ENCODE results near the gene MYO16.

The MYO16 gene

GRCh38 chr13:108807841-108808240, 178.4 kb downstream of the MYO16 start:
- no peak overlapping the region for H3K4me3 ChIP-seq (ENCODE audit: low read depth, low read length)
- TF ChIP-seq, protein P1, sequence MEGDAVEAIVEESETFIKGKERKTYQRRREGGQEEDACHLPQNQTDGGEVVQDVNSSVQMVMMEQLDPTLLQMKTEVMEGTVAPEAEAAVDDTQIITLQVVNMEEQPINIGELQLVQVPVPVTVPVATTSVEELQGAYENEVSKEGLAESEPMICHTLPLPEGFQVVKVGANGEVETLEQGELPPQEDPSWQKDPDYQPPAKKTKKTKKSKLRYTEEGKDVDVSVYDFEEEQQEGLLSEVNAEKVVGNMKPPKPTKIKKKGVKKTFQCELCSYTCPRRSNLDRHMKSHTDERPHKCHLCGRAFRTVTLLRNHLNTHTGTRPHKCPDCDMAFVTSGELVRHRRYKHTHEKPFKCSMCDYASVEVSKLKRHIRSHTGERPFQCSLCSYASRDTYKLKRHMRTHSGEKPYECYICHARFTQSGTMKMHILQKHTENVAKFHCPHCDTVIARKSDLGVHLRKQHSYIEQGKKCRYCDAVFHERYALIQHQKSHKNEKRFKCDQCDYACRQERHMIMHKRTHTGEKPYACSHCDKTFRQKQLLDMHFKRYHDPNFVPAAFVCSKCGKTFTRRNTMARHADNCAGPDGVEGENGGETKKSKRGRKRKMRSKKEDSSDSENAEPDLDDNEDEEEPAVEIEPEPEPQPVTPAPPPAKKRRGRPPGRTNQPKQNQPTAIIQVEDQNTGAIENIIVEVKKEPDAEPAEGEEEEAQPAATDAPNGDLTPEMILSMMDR (IDR thresholded peaks at IDR 0.05; ENCODE audit: insufficient read depth, low read depth, low read length, missing control alignments): no peak
- DNase-seq (ENCODE audit: low read depth): no peak

DNA sequence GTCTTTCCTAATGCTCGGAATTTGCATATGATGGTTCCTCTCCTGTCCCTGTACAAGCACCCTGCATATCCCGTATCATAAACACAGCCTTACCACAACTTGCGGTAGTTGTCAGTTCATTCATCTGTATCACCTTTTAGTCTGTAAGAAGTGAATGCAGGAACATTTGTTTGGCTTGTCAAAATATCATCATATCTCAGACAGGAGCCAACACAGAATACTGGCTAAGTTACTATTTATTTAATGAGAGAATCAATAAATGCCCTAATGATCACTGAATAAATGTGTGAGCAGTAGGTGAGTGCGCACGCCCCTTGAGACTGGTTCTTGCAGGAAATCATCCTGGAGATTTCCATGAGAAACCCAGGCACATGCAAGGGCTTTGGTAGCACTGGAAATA, 182.8 kb downstream of the MYO16 start:
- TF ChIP-seq, protein P1 (IDR thresholded peaks at IDR 0.05; ENCODE audit: insufficient read depth, low read depth, low read length, missing control alignments): no peak
- no peak for DNase-seq (ENCODE audit: low read depth)
- no peak overlapping the region for H3K4me3 ChIP-seq (ENCODE audit: low read depth, low read length)

GRCh38 chr13:108812661-108813060, 183.2 kb downstream of the MYO16 start:
- no peak for DNase-seq (ENCODE audit: low read depth)
- TF ChIP-seq, protein P1 (IDR thresholded peaks at IDR 0.05; ENCODE audit: insufficient read depth, low read depth, low read length, missing control alignments): no peak
- no peak overlapping the region for H3K4me3 ChIP-seq (ENCODE audit: low read depth, low read length)

- no peak for DNase-seq (ENCODE audit: low read depth)
- TF ChIP-seq, protein P1 (IDR thresholded peaks at IDR 0.05; ENCODE audit: insufficient read depth, low read depth, low read length, missing control alignments): no peak
- H3K4me3 ChIP-seq (ENCODE audit: low read depth, low read length): no peak overlapping the region
These were observed 184.3 kb downstream of the MYO16 start for GRCh38 chr13:108813587-108814170.

- TF ChIP-seq, protein P1 (IDR thresholded peaks at IDR 0.05; ENCODE audit: insufficient read depth, low read depth, low read length, missing control alignments): no peak
- no peak overlapping the region for H3K4me3 ChIP-seq (ENCODE audit: low read depth, low read length)
- no peak for DNase-seq (ENCODE audit: low read depth)
These were observed 187.0 kb downstream of the MYO16 start for GRCh38 chr13:108816375-108816774.

DNA sequence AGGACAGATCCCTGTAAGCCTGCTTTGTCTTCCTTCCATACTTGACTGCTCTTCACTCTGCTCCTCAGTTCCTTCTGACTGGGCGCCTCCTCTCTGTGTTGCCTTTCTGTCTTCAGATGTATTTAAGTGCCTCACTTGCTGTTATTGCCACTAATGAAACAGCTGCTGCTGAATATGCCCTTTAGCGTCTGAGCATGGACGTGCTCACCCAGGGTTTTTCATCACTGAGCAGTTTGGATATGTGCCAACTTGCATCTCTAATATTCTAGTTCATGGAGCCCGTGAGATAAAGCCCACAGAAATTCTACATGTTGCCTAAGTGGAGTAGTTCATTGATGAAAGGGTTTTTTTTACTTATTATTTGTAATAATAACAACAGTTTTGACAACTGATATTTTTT, 198.2 kb downstream of the MYO16 start:
- DNase-seq (ENCODE audit: low read depth): no peak
- TF ChIP-seq, protein P1 (IDR thresholded peaks at IDR 0.05; ENCODE audit: insufficient read depth, low read depth, low read length, missing control alignments): no peak
- H3K4me3 ChIP-seq (ENCODE audit: low read depth, low read length): no peak overlapping the region
